Activated T-helper 1 cell treated with Interleukin-2 at 50 U/mL for 16 hours (primary cell): Measurements from ENCODE around the gene CCDC28B.
A peak's percentile ranks its signal among the peaks of the same experiment; 100 is the strongest.

Experiments
- DNase-seq: peaks from one replicate; pipeline ENCODE4 v3.0.0-alpha.2; 2020; ENCODE audit warnings: low read depth

CCDC28B gene

GRCh38 chr1:32195531-32195930 is 4.9 kb upstream of the CCDC28B start:
- DNase-seq, result no peak

- no peak for DNase-seq
Observed at GRCh38 chr1:32195972-32196823, 4.2 kb upstream of the CCDC28B start.

- DNase-seq, result no peak
Observed at GRCh38 chr1:32197074-32197473, 3.3 kb upstream of the CCDC28B start.

GRCh38 chr1:32197837-32198236 is 2.6 kb upstream of the CCDC28B start:
- DNase-seq, result no peak

GRCh38 chr1:32198237-32199042 is 2.0 kb upstream of the CCDC28B start:
- DNase-seq, result no peak

GRCh38 chr1:32199043-32199716 is 1.2 kb upstream of the CCDC28B start:
- no peak for DNase-seq

GRCh38 chr1:32199717-32200072 is 700 bp upstream of the CCDC28B start:
- DNase-seq, result no peak

GRCh38 chr1:32201011-32201855 is 838 bp downstream of the CCDC28B start:
- peak; percentile 63 for DNase-seq

GRCh38 chr1:32204943-32205361 is 4.6 kb downstream of the CCDC28B start:
- DNase-seq, result no peak

- DNase-seq, result peak; percentile 77
Observed at GRCh38 chr1:32205401-32206370, 5.3 kb downstream of the CCDC28B start, which contains the start of gene IQCC. IQCC (plus strand) TSS chr1:32205671; CDS start chr1:32205682, 11 bp downstream.

GRCh38 chr1:32208469-32208868 is 8.1 kb downstream of the CCDC28B start:
- DNase-seq, result no peak

GRCh38 chr1:32208891-32209328 is 8.5 kb downstream of the CCDC28B start, which contains the start of gene DCDC2B:
DCDC2B (plus strand) TSS chr1:32209089; CDS start chr1:32209094, 5 bp downstream.
- no peak for DNase-seq

- DNase-seq, result peak; percentile 31
Observed at GRCh38 chr1:32215629-32216480, 15.5 kb downstream of the CCDC28B start.

GRCh38 chr1:32216566-32216965 is 16.2 kb downstream of the CCDC28B start:
- no peak for DNase-seq

GRCh38 chr1:32219022-32219421 is 18.6 kb downstream of the CCDC28B start:
- DNase-seq, result no peak

GRCh38 chr1:32220746-32221580 is 20.6 kb downstream of the CCDC28B start:
- no peak for DNase-seq

GRCh38 chr1:32221581-32221979 is 21.2 kb downstream of the CCDC28B start:
- no peak for DNase-seq
